Memory B cell (primary cell): ENCODE results near the gene HMGXB4.
A peak's percentile ranks its signal among the peaks of the same experiment; 100 is the strongest.

Source experiments
- ATAC-seq: fragments of 150-1000 bp; cut with Tn5 transposase; 2 replicates; pipeline ENCODE4 v1.10.0; 2021; ENCODE audit warnings: low read depth, mild to moderate bottlenecking, moderate library complexity
- DNase-seq, 2 donors: peaks; one replicate each; pipeline ENCODE4 v3.0.0; 2022; ENCODE audit warnings: low spot score in 2 of 2
- H3K27ac Mint-ChIP-seq: one replicate; pipeline ENCODE4 v1.8.0; 2022; ENCODE audit warnings: mild to moderate bottlenecking, moderate library complexity, mixed read lengths
- H3K27me3 Mint-ChIP-seq: one replicate; pipeline ENCODE4 v1.8.0; 2022; ENCODE audit warnings: mixed read lengths
- H3K36me3 Mint-ChIP-seq: one replicate; pipeline ENCODE4 v1.8.0; 2022; ENCODE audit warnings: mild to moderate bottlenecking, mixed read lengths
- H3K4me1 Mint-ChIP-seq: one replicate; pipeline ENCODE4 v1.8.0; 2022; ENCODE audit warnings: mixed read lengths
- H3K4me3 Mint-ChIP-seq: one replicate; pipeline ENCODE4 v1.8.0; 2022; ENCODE audit warnings: mild to moderate bottlenecking, moderate library complexity, mixed read lengths
- H3K9me3 Mint-ChIP-seq: one replicate; pipeline ENCODE4 v1.8.0; 2022; ENCODE audit warnings: mixed read lengths

The HMGXB4 gene

GRCh38 chr22:35257321-35258190, at the start of gene HMGXB4:
Gene HMGXB4, plus strand, starts transcription at chr22:35257493. Its CDS starts 4,898 bp downstream, at chr22:35262391.
- H3K4me3 Mint-ChIP-seq: peak within 1 kb of the TSS; percentile 93
- no peaks in the 10 kb centered on the region for H3K36me3 Mint-ChIP-seq
- ATAC-seq (peak; percentile 87), DNase-seq (peak; percentile 86 to 87)
- peak within 1 kb of the TSS; percentile 91 for H3K27ac Mint-ChIP-seq
- H3K27me3 Mint-ChIP-seq: no peaks in the 10 kb centered on the region
- no peaks in the 10 kb centered on the region for H3K9me3 Mint-ChIP-seq
- peaks cover 16% of the 10 kb centered on the region for H3K4me1 Mint-ChIP-seq

GRCh38 chr22:35208003-35208402, 49.3 kb upstream of the HMGXB4 start:
- Mint-ChIP-seq H3K27ac (no peak overlapping the region), H3K9me3 (no peaks in the 10 kb centered on the region), H3K36me3 (peaks cover 2% of the 10 kb centered on the region), H3K27me3 (peaks cover 13% of the 10 kb centered on the region), H3K4me1 (no peaks in the 10 kb centered on the region), H3K4me3 (no peak overlapping the region)
- ATAC-seq (no peak), DNase-seq (no peak)

- peaks cover 13% of the 10 kb centered on the region for H3K27me3 Mint-ChIP-seq
- ATAC-seq (no peak), DNase-seq (no peak)
- H3K4me1 Mint-ChIP-seq: no peaks in the 10 kb centered on the region
- H3K4me3 Mint-ChIP-seq: no peak overlapping the region
- H3K9me3 Mint-ChIP-seq: peaks cover 1% of the 10 kb centered on the region
- H3K27ac Mint-ChIP-seq: no peak overlapping the region
- peaks cover 2% of the 10 kb centered on the region for H3K36me3 Mint-ChIP-seq
These were observed 48.1 kb upstream of the HMGXB4 start for GRCh38 chr22:35209203-35209602.

GRCh38 chr22:35212009-35212408, 45.3 kb upstream of the HMGXB4 start:
- Mint-ChIP-seq H3K27me3 (peaks cover 15% of the 10 kb centered on the region), H3K4me3 (no peak overlapping the region), H3K27ac (no peak overlapping the region), H3K9me3 (peaks cover 2% of the 10 kb centered on the region), H3K36me3 (peaks cover 2% of the 10 kb centered on the region), H3K4me1 (no peaks in the 10 kb centered on the region)
- no peak for DNase-seq
- no peak for ATAC-seq

- peaks cover 2% of the 10 kb centered on the region for H3K36me3 Mint-ChIP-seq
- H3K9me3 Mint-ChIP-seq: peaks cover 2% of the 10 kb centered on the region
- no peak for DNase-seq
- no peak for ATAC-seq
- H3K27ac Mint-ChIP-seq: no peak overlapping the region
- peaks cover 13% of the 10 kb centered on the region for H3K27me3 Mint-ChIP-seq
- no peaks in the 10 kb centered on the region for H3K4me1 Mint-ChIP-seq
- H3K4me3 Mint-ChIP-seq: no peak overlapping the region
These were observed 44.3 kb upstream of the HMGXB4 start for GRCh38 chr22:35212996-35213395.

- H3K4me3 Mint-ChIP-seq: no peak overlapping the region
- peaks cover 2% of the 10 kb centered on the region for H3K36me3 Mint-ChIP-seq
- no peaks in the 10 kb centered on the region for H3K4me1 Mint-ChIP-seq
- H3K27me3 Mint-ChIP-seq: peaks cover 14% of the 10 kb centered on the region
- peaks cover 2% of the 10 kb centered on the region for H3K9me3 Mint-ChIP-seq
- DNase-seq (no peak), ATAC-seq (no peak)
- no peak overlapping the region for H3K27ac Mint-ChIP-seq
These were observed 42.3 kb upstream of the HMGXB4 start for GRCh38 chr22:35214968-35215367.

- Mint-ChIP-seq H3K4me3 (no peak overlapping the region), H3K27ac (no peak overlapping the region), H3K9me3 (peaks cover 2% of the 10 kb centered on the region), H3K4me1 (no peaks in the 10 kb centered on the region), H3K27me3 (peaks cover 13% of the 10 kb centered on the region), H3K36me3 (peaks cover 2% of the 10 kb centered on the region)
- ATAC-seq: no peak
- DNase-seq: no peak
These were observed 41.3 kb upstream of the HMGXB4 start for GRCh38 chr22:35215993-35216392.

- no peak overlapping the region for H3K27ac Mint-ChIP-seq
- peaks cover 10% of the 10 kb centered on the region for H3K27me3 Mint-ChIP-seq
- H3K4me1 Mint-ChIP-seq: no peaks in the 10 kb centered on the region
- peaks cover 2% of the 10 kb centered on the region for H3K9me3 Mint-ChIP-seq
- ATAC-seq: no peak
- no peak for DNase-seq
- H3K4me3 Mint-ChIP-seq: no peak overlapping the region
- no peaks in the 10 kb centered on the region for H3K36me3 Mint-ChIP-seq
These were observed 39.8 kb upstream of the HMGXB4 start for GRCh38 chr22:35217527-35217926.

GRCh38 chr22:35218079-35218478, 39.2 kb upstream of the HMGXB4 start:
- no peaks in the 10 kb centered on the region for H3K36me3 Mint-ChIP-seq
- H3K4me1 Mint-ChIP-seq: no peaks in the 10 kb centered on the region
- DNase-seq (no peak), ATAC-seq (no peak)
- peaks cover 11% of the 10 kb centered on the region for H3K27me3 Mint-ChIP-seq
- H3K27ac Mint-ChIP-seq: no peak overlapping the region
- peaks cover 2% of the 10 kb centered on the region for H3K9me3 Mint-ChIP-seq
- no peak overlapping the region for H3K4me3 Mint-ChIP-seq

- ATAC-seq: no peak
- Mint-ChIP-seq H3K4me1 (no peaks in the 10 kb centered on the region), H3K9me3 (peaks cover 2% of the 10 kb centered on the region), H3K36me3 (no peaks in the 10 kb centered on the region), H3K27me3 (peaks cover 11% of the 10 kb centered on the region), H3K4me3 (no peak overlapping the region), H3K27ac (no peak overlapping the region)
- DNase-seq: no peak
These were observed 38.3 kb upstream of the HMGXB4 start for GRCh38 chr22:35219012-35219411.

GRCh38 chr22:35220221-35220620, 37.1 kb upstream of the HMGXB4 start:
- no peaks in the 10 kb centered on the region for H3K36me3 Mint-ChIP-seq
- peaks cover 12% of the 10 kb centered on the region for H3K27me3 Mint-ChIP-seq
- no peak overlapping the region for H3K27ac Mint-ChIP-seq
- DNase-seq: no peak
- ATAC-seq: no peak
- no peaks in the 10 kb centered on the region for H3K9me3 Mint-ChIP-seq
- no peaks in the 10 kb centered on the region for H3K4me1 Mint-ChIP-seq
- H3K4me3 Mint-ChIP-seq: no peak overlapping the region

- H3K9me3 Mint-ChIP-seq: peaks cover 3% of the 10 kb centered on the region
- DNase-seq (no peak), ATAC-seq (no peak)
- peaks cover 1% of the 10 kb centered on the region for H3K36me3 Mint-ChIP-seq
- no peak overlapping the region for H3K4me3 Mint-ChIP-seq
- peaks cover 14% of the 10 kb centered on the region for H3K27me3 Mint-ChIP-seq
- H3K4me1 Mint-ChIP-seq: peaks cover 2% of the 10 kb centered on the region
- H3K27ac Mint-ChIP-seq: no peak overlapping the region
These were observed 32.3 kb upstream of the HMGXB4 start for GRCh38 chr22:35225010-35225409.

- peaks cover 3% of the 10 kb centered on the region for H3K9me3 Mint-ChIP-seq
- ATAC-seq: no peak
- peaks cover 1% of the 10 kb centered on the region for H3K36me3 Mint-ChIP-seq
- no peak overlapping the region for H3K27ac Mint-ChIP-seq
- peaks cover 17% of the 10 kb centered on the region for H3K27me3 Mint-ChIP-seq
- DNase-seq: no peak
- H3K4me1 Mint-ChIP-seq: peaks cover 7% of the 10 kb centered on the region
- no peak overlapping the region for H3K4me3 Mint-ChIP-seq
These were observed 30.2 kb upstream of the HMGXB4 start for GRCh38 chr22:35226958-35227647.

GRCh38 chr22:35229865-35230264, 27.4 kb upstream of the HMGXB4 start:
- peaks cover 17% of the 10 kb centered on the region for H3K27me3 Mint-ChIP-seq
- peaks cover 1% of the 10 kb centered on the region for H3K36me3 Mint-ChIP-seq

More at GRCh38 chr22:35229865-35230264, 27.4 kb upstream of the HMGXB4 start:
- H3K4me1 Mint-ChIP-seq: peaks cover 7% of the 10 kb centered on the region
- no peak overlapping the region for H3K27ac Mint-ChIP-seq
- H3K4me3 Mint-ChIP-seq: no peak overlapping the region
- H3K9me3 Mint-ChIP-seq: peaks cover 3% of the 10 kb centered on the region
- no peak for DNase-seq
- no peak for ATAC-seq
